ENCODE results near the gene ABTB2. TPM values are rescaled to one million over a fixed set of nuclear protein-coding genes. Genes with fewer than 3 reads are reported as not detected.
"Not testable (repeated sequence)": the region's sequence is repeated elsewhere in the genome, so short reads cannot be mapped to it uniquely, and the experiment has no call there.

ABTB2 gene
- 26.0 and 27.3 TPM in 2 replicates for total RNA-seq (2014; rRNA removed; shearing (Covaris generic))

GRCh38 chr11:34357701-34358257 lies at the start of gene ABTB2:
TSS of gene ABTB2 (minus strand) at chr11:34358010.
- DNase-seq (ENCODE audit: low spot score): peak; percentile 99

GRCh38 chr11:34407121-34407813 lies 49.5 kb upstream of the ABTB2 start:
- DNase-seq (ENCODE audit: low spot score): peak; percentile 65

GRCh38 chr11:34406413-34406812 lies 48.6 kb upstream of the ABTB2 start:
- DNase-seq (ENCODE audit: low spot score): no peak

GRCh38 chr11:34405079-34405858 lies 47.5 kb upstream of the ABTB2 start:
- DNase-seq (ENCODE audit: low spot score): peak; percentile 25

GRCh38 chr11:34404280-34404679 lies 46.5 kb upstream of the ABTB2 start:
- DNase-seq (ENCODE audit: low spot score): no peak

GRCh38 chr11:34403431-34403830 lies 45.6 kb upstream of the ABTB2 start:
- DNase-seq (ENCODE audit: low spot score): no peak

GRCh38 chr11:34397811-34398210 lies 40.0 kb upstream of the ABTB2 start:
- DNase-seq (ENCODE audit: low spot score): no peak

GRCh38 chr11:34397120-34397519 lies 39.3 kb upstream of the ABTB2 start:
- no peak for DNase-seq (ENCODE audit: low spot score)

- DNase-seq (ENCODE audit: low spot score): no peak
Measured at GRCh38 chr11:34395916-34396550, 38.2 kb upstream of the ABTB2 start.

- no peak for DNase-seq (ENCODE audit: low spot score)
Measured at GRCh38 chr11:34394771-34395300, 37.0 kb upstream of the ABTB2 start.

GRCh38 chr11:34387653-34388052 lies 29.8 kb upstream of the ABTB2 start:
- no peak for DNase-seq (ENCODE audit: low spot score)

GRCh38 chr11:34386356-34386755 lies 28.5 kb upstream of the ABTB2 start:
- not testable (repeated sequence) for DNase-seq (ENCODE audit: low spot score)

GRCh38 chr11:34382532-34383276 lies 24.9 kb upstream of the ABTB2 start:
- DNase-seq (ENCODE audit: low spot score): no peak

- no peak for DNase-seq (ENCODE audit: low spot score)
Measured at GRCh38 chr11:34381775-34382174, 24.0 kb upstream of the ABTB2 start.

GRCh38 chr11:34380696-34381095 lies 22.9 kb upstream of the ABTB2 start:
- DNase-seq (ENCODE audit: low spot score): peak; percentile 19

- DNase-seq (ENCODE audit: low spot score): no peak
Measured at GRCh38 chr11:34379539-34379938, 21.7 kb upstream of the ABTB2 start.

- peak; percentile 77 for DNase-seq (ENCODE audit: low spot score)
Measured at GRCh38 chr11:34379079-34379478, 21.3 kb upstream of the ABTB2 start.

- no peak for DNase-seq (ENCODE audit: low spot score)
Measured at GRCh38 chr11:34373727-34374126, 15.9 kb upstream of the ABTB2 start.

- DNase-seq (ENCODE audit: low spot score): peak; percentile 81
Measured at GRCh38 chr11:34366522-34366921, 8.7 kb upstream of the ABTB2 start.

- no peak for DNase-seq (ENCODE audit: low spot score)
Measured at GRCh38 chr11:34364102-34364501, 6.3 kb upstream of the ABTB2 start.

Measured in HT-29 (cell line).